ENCODE measurements around the gene CAMK4.

CAMK4 gene

DNA sequence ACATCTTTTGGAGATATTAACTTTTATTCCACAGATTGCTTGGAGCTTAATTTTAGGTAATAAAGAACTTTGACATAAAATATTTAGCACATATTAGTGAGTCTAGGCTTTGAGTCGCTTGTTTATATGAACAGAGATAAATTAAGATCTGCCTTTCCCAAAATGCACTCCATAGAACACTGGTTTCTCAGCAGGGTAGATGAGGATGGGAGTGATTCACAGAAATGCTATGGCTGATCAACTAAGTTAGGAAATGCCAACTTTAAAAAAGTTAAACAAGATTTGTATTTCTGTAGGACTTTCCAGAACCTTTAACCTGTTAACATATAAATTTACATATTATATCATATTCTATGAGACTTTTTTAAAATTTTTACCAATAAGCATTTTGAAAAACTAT lies 222.9 kb downstream of the CAMK4 start:
- DNase-seq: no peak

DNA sequence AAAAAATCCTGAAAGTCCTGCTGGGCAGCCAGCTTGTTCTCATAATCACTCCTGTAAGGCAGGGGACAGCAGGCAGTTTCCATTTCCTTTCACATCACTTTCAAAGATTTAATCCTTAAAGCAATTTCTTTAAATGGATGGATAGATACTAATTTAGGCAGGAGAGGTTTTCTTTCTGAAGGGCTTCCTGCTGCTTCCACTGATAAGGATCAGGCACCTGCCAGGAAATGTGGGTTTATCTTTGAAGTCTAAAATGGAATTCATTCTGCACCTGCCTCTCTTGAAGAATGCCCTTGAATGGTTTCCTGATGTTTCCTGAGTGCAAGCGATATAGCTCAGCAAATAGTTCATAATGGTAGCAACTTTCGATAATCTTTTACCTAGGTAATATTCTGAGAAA lies 223.6 kb downstream of the CAMK4 start:
- no peak for DNase-seq

DNA sequence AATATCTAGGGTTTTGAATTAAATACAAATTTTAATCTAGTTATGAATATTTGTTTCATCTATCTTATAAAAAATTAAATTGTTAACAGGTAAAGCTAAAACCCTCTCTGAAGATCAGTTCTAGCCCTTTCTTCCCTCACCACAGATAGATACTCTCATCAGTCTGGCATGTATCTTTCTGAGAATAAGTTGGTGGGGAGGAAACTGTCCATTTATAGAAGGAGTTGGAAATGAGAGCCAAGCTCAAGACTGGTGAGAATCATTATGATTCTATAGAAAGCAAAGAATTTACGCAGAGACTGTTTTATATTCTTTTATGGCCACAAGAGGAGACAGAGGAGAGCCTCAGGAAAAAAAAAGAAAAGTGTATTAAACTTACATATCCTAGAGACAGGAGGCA lies 229.1 kb downstream of the CAMK4 start:
- no peak for DNase-seq

DNA sequence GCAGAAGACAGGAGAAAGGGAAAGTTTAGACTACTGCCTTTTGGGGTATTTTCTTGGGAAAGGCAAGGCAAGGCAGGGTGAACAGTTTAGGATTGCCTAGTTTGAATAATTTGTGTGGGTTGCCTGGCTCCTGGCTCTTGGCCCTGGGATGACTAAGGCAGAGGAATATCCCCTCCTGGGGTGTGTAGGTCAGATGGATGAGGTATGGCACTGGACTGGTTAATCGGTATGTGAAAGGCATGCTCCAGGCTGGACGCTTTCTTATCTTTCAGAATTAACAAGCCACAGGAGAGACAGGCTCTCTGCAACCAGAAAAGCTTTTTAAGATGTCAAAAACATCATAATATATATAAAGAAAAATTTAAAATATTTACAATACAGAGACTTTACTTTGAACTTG lies 229.6 kb downstream of the CAMK4 start:
- DNase-seq: no peak

DNA sequence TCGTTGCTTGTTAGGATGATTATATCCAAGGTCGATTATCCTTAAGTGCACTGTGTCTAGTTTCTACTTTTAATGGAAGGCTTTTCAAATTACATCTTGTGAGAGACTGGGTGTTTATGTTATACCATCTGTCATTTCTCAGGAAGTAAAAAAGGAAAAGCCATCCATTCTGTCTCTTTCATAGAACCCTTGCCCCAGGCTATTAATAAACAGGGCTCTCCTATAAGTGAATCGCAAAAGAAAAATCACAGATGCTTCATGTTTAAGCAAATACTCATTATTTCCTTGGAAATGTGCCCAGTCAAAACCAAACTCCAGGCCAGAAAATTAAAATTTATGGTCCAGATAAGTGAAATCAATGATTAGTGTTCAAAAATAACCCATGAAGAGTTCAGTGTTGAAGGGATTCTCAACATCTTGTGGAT lies 230.0 kb downstream of the CAMK4 start:
- DNase-seq: no peak

DNA sequence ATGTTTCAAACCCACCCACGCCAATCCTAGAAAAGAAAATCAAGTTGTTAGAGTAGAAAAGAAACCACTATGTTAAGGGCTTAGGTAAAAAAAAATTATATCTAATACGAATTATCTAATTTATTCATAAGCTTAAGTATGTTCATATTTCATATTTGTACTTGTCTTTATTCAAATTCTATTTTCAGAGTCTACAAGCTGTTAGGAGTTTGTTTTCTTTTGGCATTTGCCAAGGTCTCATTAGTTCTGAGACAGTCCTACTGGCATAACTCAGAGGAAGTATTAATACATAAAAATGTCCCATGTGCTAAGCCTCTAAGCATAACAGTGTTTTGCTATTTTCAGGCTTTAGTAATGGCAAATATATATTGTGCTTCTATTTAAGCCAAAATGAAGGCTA lies 230.6 kb downstream of the CAMK4 start:
- DNase-seq: no peak

DNA sequence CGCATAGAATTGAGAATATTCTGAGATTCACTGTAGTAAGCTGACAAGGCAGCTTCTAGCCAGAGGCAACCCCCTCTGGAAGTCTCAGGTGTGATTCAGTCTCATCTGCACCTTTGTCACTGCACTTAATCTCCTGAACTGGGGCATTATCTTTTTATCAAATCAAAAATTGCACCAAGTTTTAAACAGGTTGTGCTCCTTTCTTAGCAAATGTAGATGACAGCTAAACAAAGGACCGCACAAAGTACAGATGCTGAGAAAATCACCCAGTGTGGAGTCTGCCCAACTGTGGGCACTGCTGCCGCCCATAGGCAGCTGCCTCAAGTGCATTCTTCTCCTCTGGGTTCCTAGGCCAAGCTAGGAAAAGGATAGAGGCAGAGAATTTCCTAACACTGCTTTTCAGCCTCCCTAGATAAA lies 237.1 kb downstream of the CAMK4 start:
- no peak for DNase-seq

DNA sequence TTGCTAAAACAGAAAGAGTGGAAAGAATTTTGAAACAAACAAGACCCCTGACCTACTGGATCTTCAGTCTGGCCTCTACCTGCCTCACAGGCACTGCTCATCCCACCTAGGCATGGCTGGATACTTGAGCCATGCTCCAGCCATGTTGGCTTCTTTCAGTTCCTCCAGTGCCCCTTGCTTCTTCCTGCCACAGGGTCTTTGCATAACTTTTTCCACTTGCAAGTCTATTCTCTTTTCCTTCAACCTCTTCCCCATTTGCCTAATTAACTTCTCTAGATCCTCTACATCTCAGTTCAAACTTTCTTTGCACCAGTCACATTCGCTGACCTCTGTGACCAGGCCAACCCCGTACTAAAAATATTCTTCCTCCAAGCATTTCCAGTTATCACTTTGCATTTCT lies 237.8 kb downstream of the CAMK4 start:
- DNase-seq: no peak

DNA sequence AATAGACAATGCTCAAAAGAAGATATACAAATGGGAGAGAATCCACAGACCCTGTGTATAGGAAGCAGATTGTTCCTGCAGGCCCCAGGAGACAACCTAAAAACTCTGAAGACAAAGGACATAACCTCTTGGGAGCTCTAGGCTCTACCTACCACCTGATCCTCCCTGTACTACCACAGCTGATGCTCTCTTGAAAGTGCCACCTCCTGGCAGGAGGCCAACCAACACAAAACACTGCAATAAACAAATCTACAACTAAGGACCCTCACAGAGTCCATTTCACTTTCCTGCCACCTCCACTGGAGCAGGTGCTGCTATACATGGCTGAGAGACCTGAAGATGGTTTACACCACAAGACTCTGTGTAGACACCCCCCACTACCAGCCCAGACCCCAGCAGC lies 239.1 kb downstream of the CAMK4 start:
- no peak for DNase-seq

DNA sequence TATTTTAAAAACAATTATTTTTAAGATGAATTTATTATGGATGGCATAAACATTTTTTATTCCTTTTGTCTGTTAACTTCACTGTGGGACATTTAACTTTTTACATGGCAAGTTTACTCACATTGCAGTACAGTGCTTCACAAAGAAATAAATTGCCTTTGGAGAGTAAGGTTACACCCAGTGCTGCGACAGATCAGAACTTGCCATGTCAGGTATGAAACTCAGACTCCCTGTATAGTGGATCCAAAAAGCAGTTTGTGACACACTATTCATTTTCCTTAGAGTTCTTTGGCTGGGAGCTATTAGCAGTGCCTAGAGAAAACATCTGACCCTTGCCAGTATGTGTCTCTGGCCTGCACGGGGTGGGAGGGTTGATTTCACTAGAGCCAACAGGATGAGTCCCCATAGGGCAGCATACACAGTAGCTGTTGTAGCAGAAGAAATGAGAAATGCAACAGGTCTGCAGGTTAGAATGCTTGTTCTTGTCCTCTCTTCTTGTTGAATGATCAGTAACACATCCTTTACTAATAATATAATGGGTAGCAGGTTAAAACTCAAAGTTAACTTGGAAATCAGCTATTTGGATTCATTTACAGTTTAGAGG lies 245.2 kb downstream of the CAMK4 start:
- DNase-seq: no peak

DNA sequence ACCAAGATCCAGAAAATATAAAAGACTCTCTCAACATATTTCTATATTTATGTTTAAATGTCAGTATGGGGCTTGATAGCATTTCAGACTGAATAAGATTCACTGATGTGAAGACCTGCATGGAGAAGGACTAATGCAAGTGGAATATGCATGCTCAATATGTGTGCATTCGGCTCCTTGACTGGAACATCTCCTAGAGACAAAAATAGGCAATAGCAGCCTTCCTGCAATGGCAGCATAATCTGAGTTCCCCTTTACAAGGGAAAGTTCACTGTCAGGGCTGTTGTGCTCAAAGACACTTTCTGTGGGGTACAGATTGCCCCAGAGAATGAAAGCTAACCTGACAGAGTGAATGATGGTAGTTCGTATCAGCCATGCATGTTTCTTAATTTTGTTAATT lies 245.7 kb downstream of the CAMK4 start:
- no peak for DNase-seq

DNA sequence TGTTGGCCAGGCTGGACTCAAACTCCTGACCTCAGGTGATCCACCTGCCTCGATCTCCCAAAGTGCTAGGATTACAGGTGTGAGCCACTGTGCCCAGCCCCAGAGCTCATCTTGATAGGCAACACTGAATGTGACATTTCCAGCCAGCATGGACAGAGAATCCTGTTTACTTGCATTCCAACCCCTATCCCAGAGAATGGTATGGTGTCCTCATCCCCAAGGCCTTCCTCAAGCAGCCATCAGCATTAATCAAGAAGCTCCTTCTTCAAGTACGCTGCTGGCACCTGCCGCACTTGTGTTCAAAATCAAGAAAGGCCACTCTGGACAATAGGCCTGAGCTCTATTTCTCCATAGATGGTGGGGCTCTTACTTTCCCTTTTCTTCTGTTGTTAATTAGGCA lies 247.9 kb downstream of the CAMK4 start:
- no peak for DNase-seq

DNA sequence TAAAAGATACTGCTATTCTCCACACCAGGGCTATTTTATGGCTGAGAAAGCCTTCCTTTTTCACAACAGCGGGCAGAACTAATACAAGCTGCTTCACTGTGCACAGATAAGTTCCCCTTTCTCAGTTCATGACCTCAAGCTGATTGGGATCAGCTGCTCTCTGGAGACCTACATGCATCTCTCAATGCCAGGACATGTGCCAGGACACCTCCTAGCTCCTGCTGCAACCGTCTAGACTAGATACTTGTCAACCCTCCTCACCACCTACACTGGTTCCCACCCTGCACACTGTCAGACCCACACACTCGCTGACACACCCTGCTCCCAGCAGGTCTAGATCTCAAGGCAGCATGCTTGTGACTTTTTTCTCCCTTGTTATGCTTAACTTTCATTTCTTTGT lies 248.4 kb downstream of the CAMK4 start:
- no peak for DNase-seq

DNA sequence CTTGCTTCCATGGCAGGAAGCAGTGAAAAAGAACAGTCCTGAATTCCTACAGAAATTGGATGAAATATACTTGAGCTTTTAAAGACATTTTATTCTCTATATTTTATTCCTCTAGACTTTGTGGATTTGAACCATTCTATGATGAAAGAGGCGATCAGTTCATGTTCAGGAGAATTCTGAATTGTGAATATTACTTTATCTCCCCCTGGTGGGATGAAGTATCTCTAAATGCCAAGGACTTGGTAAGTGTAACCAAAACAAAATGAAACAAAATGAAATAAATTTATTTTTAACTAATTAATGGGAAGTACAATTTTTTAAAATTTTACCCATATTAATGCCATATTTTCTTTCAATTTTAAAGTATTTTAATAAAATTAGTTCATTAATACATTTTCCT lies 254.1 kb downstream of the CAMK4 start:
- no peak for DNase-seq

DNA sequence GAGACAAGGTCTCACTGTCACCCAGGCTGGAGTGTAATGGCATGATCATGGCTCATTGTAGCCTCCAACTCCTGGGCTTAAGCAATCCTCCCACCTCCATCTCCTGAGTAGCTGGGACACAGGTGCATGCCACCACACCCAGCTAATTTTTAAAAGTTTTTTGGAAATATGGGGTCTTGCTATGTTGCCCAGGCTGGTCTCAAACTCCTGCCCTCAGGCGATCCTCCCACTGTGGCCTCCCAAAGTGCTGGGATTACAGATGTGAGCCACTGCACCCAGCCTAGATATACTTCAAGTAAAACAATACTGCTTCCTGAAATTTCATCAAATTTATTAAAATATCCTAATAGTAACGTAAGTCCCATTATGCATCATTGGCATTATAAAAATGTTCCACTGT lies 254.7 kb downstream of the CAMK4 start:
- no peak for DNase-seq

DNA sequence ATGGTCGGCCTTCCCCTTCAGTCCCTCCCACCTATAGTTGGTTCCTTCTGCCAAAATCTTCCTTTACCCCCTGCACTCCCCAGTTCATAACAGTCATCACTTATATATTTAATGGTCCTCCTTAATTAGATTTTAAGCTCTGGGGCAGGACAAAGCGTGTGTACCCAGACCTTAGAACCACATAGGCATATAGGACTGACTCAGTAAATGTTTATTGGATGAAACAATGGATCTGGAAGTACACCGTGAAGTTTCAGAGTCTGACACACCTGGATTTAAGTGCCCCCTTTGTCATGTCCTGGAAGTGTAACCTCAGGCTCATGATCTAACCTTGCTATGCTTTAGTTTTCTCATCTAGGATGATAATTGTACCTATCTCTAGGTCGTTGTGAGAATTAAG lies 256.2 kb downstream of the CAMK4 start:
- DNase-seq: no peak

DNA sequence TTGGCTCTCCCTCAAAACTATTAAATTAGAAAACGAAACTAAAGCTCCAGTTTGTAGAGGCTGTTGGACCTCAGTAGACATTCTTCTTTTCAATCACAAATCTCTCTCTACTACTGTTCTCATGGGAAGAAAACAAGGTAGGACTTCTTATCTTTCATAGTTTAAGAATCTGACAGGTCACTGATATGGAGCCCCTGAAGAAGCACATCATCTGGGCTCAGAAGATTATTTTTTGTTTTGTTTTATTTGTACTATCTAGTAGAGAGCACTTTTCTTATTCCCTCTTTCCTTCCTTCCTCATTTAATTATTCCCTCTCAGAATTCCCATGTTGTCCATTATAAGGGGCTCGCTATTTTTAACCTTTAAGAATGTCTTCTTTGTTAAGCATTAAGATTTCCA lies 261.9 kb downstream of the CAMK4 start:
- DNase-seq: no peak

DNA sequence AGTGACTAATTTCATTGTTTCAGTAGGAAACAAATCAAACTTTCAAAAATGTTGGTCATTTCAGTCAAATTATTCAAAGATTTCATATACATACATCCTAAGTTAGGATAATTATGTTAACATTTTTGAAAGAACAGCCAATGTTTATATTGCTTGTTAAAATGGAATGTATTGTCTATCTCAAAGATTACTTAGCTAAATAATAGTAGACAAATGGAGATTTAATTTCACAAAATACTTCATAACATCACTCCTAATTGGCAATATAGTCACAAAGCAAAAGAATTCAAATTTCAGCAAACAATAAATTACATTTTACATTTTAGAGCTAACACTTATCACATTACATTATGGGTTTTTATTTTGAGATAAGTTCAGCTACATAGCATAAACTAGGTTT lies 262.7 kb downstream of the CAMK4 start:
- no peak for DNase-seq

DNA sequence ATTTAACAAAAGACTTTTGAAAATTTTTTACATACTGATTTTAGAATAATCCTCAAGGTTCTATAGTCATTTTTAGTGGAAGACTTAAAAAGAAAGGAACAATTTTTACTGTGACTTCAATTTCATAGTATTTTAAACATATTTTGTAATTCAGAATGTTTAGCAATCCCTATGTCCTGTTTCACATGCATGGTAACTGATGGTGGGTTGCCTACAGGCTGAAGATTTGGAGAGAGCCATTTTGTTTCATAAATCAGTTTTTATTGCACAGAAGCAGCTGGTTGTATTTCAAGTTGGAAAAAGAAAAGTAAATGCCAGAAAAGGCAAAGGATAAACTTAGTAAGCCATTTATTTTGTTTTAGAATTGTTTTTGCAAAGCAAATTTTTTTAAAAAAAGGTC lies 264.2 kb downstream of the CAMK4 start:
- no peak for DNase-seq

DNA sequence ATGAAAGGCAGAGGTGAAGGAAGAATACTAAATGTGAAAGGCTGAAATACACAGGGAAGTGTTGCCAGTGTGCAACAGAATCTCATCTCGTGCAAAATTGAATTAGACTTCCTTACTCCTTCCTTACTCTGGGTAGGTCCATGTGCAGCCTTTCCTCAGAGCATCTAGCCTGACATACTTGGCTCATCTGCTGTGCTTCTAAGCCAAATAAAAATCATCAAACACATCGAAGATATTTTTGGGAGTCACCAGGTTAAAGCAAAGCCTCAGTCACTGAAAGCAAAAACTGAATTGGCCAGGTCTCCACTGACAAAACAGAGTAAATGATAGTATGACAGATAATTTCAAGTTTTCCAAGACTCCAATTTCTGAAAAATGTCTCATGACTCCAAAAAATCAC lies 268.8 kb downstream of the CAMK4 start:
- no peak for DNase-seq

DNA sequence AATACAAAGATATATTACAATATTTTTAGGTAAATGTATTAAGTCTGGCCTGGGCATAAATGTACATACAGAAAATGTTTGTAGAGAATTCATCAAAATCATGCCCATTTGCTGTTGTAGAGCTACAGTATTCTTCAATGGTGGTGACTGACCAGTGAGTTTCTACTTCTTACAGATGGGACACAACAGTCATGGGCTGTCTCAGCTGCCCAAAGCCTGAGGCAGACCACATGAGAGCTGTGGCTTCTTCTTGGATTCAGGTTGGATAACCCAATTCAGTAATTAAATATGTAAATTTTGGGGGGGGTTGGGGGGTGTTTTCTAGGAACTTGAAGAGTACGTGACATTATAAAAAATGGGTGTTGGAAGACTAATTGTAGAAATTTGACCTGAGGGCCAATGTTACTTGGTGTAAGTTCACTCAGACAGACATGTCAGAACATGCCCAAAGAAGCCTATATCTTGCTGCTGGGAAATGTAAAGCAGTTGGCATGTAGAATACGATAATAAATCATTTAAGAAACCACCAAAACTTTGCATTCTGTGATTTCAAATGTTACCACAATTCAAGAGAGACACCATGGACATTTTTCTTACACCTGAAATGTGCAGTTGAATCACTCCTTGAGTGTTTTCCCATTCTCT lies 270.3 kb downstream of the CAMK4 start:
- DNase-seq: no peak

DNA sequence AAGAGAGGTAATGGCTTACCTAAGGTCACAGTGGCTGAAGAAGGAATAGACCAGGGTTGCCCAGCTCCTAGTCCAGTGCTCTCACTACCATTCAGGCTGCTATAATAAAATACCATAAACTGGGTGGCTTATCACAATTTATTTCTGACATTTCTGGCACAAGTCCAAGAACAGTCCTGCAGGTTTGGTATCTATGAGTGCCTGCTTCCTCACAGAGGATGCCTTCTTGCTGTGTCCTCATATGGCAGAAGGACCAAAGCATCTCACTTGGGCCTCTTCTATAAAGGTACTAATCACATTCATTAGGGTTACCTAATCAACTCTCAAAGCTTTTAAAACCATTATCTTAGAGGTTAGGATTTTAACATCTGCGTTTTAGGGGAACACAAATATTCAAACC lies 271.0 kb downstream of the CAMK4 start:
- DNase-seq: no peak

DNA sequence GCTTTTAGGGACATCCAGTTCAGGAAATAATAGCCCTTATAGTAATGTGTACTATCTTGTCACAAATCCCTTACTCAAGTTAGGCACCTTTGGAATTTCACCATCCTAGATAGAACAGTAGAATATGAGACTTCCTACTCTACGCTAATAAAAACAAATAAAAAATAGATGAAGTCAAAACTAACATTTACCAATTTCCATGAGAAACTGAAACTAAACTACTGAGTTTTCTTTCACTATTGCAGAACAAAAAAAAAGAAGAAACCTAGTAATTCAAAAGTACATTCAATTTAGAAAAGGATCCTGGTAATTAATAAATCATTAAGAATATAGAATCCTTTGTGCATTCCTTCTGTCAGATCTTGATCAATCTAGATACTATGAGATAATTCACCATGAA lies 274.2 kb downstream of the CAMK4 start:
- DNase-seq: no peak

DNA sequence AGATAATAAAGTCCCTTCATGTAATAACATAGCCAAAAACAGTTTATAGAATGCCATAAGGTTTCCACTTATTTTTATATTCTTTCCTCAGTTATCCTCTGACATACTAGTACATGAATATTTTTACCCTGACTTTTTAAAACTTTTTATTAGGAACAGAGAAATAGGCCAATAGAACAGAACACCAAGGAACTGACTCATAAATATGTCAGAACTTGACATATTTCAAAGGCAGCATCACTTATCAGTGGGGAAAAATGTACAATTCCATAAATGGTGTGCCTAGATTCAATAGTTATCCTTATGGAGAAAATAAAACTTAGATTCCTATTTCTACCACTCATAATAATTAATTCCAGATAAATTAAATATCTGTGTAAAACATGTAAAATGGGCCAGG lies 278.8 kb downstream of the CAMK4 start:
- DNase-seq: no peak

DNA sequence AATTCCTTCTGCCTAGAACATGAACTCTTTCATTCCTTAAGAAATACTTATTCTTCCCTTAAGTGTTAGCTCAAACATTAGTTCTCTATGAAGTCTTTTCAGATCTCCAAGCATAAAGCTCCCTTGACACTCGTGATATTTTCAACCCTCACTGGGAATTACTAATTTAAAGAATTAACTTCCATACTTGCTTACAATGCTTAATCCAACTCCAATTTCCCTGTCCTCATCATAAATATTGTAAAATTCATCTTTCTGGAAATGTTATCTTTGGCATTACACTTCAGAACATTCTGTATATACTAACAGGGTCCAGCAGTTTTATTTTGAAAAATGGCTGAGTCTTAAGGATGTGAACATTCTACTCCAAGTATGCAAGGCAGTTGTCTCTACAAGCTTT lies 280.9 kb downstream of the CAMK4 start:
- no peak for DNase-seq
